Activated T-helper 1 cell treated with anti-CD3 and anti-CD28 coated beads, Interleukin-2, amount 50 U/mL, for 16 hours (primary cell): ENCODE measurements around the gene KIF1A.
A peak's percentile ranks its signal among the peaks of the same experiment; 100 is the strongest.

Experiments
- DNase-seq, 2 donors: peaks; one replicate each; pipeline ENCODE4 v3.0.0-alpha.2; 2020; ENCODE audit warnings: low read depth in 1 of 2, low spot score in 1 of 2

Gene KIF1A, protein sequence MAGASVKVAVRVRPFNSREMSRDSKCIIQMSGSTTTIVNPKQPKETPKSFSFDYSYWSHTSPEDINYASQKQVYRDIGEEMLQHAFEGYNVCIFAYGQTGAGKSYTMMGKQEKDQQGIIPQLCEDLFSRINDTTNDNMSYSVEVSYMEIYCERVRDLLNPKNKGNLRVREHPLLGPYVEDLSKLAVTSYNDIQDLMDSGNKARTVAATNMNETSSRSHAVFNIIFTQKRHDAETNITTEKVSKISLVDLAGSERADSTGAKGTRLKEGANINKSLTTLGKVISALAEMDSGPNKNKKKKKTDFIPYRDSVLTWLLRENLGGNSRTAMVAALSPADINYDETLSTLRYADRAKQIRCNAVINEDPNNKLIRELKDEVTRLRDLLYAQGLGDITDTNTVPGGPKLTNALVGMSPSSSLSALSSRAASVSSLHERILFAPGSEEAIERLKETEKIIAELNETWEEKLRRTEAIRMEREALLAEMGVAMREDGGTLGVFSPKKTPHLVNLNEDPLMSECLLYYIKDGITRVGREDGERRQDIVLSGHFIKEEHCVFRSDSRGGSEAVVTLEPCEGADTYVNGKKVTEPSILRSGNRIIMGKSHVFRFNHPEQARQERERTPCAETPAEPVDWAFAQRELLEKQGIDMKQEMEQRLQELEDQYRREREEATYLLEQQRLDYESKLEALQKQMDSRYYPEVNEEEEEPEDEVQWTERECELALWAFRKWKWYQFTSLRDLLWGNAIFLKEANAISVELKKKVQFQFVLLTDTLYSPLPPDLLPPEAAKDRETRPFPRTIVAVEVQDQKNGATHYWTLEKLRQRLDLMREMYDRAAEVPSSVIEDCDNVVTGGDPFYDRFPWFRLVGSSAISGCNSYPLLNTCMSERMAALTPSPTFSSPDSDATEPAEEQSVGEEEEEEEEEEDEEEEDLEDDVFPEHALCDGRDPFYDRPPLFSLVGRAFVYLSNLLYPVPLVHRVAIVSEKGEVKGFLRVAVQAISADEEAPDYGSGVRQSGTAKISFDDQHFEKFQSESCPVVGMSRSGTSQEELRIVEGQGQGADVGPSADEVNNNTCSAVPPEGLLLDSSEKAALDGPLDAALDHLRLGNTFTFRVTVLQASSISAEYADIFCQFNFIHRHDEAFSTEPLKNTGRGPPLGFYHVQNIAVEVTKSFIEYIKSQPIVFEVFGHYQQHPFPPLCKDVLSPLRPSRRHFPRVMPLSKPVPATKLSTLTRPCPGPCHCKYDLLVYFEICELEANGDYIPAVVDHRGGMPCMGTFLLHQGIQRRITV (N-terminal part only)

DNA sequence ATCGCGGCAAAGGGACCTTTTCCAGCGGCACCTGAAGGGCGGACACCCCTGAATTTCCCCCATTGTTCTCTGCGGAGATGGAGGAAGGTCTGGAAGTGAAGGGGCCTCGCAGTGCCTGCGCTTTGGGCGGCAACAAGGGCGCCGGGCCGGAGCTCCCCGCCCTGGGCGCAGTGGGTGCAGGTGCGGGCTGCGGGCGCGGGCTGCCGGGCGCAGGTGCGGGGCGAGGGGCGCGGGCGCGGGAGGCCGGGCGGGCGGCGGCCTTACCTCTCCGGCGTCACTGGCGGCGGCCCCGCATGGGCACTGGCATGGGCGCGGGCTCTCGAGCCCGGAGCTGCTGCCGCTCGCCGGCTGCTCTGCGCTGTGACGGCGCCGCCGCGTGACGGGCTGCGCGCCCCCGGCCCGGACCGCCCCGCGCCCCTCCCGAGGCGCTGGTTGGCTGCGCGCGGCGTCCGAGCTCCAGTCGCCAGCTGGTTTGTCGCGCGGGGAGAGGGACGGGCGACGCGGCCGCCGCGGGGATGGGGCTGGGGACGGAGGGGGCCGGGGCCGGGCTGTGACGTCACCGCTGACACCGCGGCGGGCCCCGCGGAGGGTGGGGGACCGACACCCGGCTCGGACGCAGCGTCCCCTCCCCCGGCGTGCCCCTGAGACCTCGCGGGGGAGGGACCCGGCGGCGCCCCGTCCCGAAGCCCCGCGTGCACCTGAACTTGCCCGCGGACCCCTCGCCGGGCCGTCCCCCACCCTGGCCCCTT, at the start of gene KIF1A:
KIF1A (minus strand) TSS at position 362 of the 749 bp plus-strand sequence. CDS start 22,467 bp downstream, outside the sequence.
- no peak for DNase-seq

DNA sequence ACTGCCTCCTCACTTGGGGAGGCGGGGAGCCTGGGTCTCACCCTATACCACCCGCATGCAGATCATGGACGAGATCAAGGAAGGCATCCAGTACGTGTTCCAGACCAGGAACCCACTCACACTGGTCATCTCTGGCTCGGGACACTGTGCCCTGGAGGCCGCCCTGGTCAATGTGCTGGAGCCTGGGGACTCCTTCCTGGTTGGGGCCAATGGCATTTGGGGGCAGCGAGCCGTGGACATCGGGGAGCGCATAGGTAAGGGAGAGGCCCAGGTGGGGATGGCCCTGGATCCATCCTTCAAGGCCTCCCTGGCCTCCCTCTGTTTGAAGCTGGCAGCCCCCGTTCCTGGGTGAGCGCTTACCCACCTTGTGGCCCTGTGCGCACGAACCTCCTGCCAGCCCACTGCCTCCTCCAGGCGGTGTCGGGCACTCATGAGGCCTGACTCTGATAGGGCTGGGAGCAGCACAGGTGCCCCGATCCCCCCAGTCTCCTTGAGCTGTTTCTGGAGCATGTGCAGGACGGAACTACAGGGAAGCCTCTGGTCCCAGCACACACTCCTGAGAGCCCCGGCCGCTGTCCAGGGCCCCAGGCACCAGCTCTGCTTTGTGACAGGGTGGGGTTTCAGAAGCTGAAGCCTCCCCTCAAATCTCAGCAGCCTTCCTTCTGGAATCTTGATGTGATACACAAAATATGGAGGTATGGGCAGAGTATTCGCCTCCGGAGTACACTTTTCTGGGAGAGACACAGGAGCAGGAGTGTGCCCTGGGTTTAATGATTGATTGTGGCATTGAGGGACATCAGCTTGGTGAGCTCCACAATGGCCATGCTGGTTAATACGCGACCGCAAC, 49.3 kb upstream of the KIF1A start:
- DNase-seq: no peak

DNA sequence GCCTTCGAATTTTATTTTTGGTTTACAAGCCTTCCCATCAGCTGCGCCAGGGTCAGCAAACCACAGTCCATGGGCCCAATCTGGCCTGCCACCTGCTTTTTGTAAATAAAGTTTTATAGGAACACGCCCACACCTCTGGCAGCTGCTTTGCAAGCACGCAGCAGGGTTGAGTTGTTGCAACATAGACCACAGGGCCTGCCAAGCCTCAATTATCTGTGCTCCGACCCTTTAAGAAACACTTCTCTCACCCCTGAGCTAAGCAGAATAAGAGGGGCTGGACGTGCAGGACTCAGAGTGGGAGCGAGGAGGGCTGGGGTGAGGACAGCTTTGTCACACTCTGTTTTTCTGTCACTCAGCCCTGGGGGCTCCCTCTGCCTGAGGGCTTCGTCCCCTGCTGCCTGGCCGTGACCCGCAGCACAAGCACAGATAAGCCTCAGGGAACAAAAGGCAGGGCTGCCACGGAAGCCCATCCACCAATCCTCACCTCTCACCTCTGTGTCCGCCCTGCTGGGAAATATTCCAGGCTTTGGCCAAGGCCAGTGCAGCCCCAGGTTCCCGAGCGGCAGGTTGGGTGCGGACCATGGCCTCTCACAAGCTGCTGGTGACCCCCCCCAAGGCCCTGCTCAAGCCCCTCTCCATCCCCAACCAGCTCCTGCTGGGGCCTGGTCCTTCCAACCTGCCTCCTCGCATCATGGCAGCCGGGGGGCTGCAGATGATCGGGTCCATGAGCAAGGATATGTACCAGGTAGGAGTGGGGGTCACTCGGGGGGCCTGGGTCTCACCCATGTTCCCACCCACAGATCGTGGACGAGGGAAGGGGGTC, 48.5 kb upstream of the KIF1A start, which contains the start of gene AGXT:
AGXT (plus strand) TSS at position 539 of the 823 bp plus-strand sequence; CDS start at position 581, 42 bp downstream.
- no peak for DNase-seq

DNA sequence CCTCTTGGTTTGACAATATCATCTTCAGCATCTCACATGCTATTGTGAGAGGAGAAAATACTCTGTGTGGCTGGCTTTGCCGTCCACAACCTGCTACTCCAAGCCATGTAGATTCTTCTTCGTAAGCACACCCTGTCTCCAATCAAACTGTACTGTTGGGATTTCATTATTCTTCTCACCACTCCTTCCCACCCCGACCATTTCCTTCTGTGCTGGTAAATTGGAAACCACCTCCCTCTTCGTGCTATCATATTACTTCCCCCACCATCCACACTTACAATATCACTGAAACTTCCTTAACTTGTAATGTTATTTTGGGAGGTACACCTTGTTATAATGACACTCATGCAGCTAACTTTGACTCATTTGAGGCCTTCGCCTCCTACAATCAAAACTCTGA, 45.4 kb upstream of the KIF1A start:
- no peak for DNase-seq

DNA sequence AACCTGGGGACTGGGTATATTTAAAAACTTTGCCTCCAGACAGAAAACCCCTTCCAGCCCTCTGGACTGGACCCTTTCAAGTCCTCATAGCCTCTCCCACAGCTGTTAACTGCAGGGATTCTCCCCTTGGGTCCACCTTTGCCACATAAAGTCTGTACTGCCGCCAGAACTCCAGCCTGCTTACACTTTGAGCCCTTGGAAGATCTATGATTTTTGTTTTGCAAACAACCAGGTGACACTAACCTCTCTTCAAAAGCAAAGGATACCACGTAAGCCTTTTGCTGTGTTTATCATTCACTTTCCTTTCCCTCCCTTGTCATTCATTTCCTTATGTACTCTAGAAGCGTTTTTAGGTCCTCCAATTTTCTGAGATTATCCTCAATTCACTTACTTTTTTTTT, 44.5 kb upstream of the KIF1A start:
- no peak for DNase-seq

DNA sequence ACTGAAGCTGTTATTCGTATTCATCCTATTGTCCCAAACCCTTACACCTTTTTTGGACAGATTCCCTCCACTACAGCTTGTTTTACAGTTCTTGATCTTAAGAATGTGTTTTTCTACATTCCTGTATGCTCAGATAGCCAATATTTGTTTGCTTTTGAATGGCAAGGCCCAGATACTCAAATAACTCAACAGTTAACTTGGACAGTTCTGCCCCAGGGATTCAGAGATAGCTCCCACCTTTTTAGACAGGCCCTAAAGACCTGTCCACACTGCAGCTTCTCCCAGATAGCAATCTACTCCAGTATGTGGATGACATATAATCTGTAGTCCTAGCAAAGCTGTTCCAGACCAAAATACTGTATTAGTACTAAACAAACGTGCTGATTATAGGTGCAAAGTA, 41.5 kb upstream of the KIF1A start:
- no peak for DNase-seq

DNA sequence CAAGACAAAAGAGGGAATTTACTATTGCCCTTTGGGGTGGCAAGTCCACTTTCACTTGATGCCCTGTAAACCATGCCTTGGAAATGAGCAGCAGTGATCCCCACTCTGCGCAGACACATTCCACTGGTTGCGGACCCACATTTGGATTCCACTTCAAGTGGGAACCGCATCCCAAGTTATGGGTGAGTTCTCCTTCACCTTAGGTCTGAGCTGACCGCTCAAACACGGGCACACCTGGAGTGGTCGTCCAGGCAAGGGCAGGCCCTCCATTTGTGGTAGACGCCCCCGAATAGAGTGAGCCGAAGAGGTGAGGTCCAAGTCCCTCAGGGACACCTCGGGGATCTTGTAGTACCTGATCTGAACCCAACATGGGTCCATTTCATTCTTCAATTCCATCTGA, 38.9 kb upstream of the KIF1A start:
- DNase-seq: no peak

DNA sequence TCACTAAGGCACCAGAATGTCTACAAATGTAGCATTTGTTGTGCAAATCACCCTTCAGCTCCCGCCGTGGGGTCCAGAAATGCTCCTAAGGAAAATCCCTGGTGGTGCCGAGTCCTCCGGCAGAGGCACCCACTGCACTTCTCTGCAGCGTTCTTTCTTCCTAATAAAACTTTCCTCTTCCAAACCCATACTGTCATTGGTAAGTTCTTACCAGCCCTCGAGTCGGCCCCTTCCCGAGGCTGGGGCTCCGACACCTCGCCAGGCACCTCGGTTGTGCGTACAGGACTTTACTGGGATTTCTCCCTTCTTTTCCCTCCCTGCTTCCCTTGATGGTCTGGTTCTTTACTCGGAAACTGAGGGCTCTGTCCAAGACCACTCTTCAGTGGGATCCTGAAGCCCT, 38.3 kb upstream of the KIF1A start:
- no peak for DNase-seq

DNA sequence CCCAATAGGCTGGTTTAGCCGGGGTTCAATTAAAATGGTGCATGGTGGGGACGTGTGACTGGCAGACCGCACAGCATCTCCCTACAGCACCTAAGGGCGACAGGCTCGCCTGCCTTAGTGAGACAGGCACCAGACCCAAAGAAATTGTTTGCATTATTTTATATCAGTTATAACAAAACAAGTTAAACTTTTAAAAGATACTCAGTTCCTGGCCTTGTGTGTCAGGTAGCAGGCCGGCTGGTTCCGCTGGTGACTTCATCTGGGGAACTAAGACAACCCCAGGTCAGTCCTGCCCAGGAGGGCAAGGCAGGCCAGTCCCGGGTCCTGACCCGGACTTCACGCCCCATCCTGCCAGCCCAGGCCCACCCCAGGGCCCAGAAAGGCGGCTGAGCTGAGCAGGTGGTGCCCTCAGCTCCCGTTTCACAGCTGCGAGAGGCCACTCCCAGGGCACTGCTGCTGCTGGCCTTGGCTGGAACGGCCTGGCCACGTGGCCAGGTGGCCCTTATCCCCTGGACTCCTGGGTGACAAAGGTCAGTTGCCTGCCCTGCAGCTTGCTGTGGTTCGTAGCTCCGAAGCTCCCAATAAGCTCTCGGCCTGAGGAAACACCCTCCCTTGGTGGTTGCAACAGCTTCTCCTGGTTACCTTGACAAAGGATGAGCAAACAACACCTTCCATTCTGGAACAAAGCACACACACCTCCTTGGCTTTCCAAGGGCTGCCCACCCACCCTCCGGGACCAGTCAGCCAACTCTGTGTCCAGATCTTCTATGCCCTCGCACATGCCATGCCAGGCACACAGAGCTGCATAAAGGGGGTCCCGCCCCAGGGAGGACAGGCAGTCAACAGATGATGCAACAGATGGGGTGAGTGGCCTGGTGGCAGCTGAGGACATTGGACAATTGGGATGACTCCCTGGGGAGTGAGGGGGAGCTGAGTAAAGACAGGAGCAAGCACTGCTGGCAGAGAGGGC, 37.3 kb upstream of the KIF1A start:
- DNase-seq: no peak

DNA sequence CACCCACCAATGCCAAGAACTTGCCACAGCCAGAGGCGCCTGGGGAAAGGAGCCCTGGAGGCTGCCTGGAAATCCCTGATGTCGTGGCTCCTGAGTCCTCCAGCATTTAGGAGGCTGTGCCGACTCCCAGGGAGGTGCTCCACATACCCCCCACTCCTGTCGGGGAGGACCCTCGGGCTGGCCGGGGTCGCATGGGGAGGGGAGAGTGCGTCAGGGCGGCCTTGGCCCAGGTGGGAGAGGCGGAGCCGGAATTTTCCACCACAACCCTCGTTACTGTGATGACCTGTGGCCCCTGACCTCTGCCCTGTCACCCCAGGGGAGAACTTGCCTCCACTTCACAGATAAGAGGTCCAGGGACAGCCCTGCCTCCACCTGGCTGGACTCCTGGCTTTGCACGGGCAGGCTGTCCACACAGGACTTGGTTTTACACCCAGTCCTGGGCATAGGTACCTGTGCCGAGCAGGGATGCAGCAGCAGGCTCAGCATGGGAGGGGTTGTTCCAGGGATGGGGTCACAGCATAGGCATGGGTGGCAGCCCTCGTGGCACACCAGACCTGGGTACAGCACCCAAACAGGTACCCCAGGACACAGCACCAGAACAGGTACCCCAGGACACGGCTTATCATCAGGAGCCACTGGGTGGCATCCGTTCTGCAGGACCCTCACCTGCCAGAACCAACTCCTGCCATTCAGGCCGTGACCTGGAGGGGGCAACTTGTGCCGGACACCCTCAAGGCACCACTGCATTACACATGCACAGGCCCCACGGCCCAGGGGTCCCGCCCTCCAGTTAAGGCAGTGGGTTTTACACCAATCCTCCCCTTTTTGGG, 36.3 kb upstream of the KIF1A start:
- DNase-seq: no peak

DNA sequence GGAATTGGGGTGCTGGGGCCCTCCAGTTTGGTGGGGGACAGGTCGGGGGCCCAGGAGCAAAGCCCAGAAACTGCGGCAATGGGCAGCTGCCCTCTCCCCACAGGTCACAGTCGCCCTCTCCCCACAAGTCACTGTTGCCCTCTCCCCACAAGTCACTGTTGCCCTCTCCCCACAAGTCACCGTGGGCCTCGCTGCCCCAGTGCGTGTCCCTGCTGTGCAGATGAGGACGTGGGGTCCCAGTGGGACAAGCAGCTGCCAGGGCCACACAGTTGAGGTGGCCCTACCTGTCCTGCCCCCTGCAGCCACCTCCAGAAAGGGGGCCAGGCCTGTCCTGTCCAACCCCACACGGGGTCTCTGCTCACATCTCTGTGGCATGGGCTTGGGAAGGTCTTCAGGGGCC, 35.7 kb upstream of the KIF1A start:
- no peak for DNase-seq

DNA sequence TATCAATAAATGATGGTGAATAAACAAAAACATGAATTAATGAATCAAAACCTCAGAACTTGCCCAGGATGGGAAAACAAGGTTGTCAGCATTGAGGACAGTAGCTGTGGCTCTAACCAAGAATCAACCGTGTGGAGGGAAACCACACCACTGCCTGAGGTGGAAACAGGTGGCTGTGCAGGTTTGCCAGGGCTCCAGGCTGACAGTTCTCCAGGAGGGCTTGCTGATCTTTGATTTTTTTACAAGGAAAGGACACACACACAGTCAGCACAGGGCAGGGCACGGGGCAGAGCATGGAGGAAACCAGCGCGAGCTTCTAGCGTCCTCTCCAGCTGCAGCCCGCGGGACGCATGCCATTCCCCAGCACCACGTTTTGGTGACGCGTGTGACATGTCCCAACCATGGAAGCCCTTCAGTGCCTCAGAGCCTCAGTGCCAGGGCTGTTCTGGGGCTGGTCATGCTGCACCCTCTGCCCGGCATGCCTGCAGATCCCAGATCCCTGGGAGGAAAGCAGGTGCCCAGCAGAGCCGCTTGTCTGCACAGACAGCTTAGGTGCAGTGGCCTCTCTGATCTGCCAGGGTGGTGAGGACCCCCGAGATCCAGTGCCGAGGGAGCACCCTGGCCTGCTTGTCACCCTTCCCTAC, 32.8 kb upstream of the KIF1A start:
- DNase-seq: no peak

DNA sequence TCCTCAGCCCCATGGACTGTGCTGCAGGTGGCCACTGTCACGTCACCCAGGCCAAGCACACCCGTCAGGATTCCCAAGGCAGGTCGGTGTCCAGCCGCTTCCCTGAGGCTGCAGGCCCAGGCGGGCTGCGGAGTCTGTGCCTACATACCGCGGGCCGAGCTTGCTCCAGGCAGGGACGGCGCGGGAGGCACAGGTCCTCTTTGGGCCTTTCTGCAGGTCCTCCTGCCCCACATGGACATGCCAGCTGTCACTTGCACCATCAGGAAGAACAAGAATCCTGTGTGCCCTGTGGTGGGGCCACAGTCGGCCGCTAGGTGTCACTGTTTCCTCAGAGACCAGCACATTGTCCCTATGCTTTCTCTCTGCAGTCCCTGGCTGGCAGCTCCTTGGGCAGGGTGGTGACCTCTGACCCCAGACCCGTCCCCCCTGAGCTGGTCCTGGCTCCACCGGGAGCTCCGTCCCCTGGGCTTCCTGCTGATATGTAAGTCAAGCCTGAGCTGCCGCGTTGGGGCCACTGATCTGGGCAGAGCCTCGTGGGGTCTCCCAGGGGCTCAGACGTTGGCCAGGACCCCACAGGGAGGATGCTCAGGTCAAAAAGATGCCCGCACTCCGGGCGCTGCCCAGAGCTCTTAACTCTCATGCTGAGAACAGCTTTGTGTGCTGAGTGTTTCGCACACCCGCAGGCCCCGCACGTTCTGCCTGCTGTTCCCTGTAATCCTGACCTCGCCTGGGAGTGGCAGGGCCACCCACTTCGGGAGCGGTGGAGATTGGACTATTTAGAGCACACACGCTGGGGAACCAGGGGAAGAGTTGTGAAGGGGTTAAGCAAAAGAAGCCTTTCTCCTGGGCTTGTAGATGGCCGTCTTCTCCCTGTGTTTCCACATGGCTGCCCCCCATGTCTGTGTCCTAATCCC, 31.3 kb upstream of the KIF1A start:
- DNase-seq: peak; percentile 65 to 75

DNA sequence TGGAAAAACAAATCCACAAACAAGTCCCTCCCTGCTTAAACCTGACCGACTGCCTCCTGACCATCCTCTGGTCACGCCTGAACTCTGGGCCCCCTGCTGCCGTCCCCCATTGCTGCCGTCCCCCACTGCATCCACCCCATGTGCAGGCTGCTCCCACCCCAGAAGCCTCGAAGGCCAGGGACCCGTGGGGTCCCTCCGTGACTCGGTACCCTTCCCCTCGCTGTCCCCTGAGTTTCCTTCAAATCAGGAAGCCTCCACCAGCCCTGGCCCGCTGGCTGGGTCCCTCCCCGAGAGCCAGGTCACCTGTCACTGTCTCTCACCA, 30.7 kb upstream of the KIF1A start:
- DNase-seq: no peak

DNA sequence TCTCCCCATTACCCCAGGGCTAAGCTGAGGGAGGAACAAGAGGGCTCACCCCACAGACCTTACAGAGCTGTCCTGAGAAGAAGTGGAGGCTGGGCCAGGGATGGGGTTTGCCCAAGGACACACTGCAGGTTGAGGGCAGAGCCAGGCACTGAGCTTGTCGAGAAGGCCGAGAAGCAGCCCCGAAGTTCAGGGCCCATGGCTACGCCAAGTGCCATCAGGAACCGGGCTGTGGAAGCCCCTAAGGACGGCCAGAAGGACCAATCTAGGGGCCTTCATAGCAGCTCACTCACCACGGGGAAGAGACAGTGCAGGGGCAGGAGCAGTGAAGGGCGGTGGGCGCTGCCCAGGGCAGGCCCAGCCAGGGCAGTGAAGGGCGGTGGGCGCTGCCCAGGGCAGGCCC, 30.0 kb upstream of the KIF1A start:
- no peak for DNase-seq
